Upper lobe of left lung (tissue), 6 donors: ENCODE results near the gene AMIGO2. TPM values are rescaled to one million over a fixed set of nuclear protein-coding genes. Genes with fewer than 3 reads are reported as not detected.

Experiments
- ATAC-seq, 2 donors: fragments of 200-7000 bp; cut with Tn5 transposase; one replicate each; pipeline ENCODE4 v1.9.1; 2022; ENCODE audit warnings: mild to moderate bottlenecking in 2 of 2, moderate library complexity in 2 of 2; ENCODE audit not compliant: low FRiP score in 2 of 2
- DNase-seq, 2 donors: peaks; one replicate each; pipeline ENCODE4 v3.0.0-alpha.2; 2019 to 2020
- H3K27ac ChIP-seq, 4 donors: fragments of 200-600 bp; sonication (generic); one replicate each; pipeline ENCODE4 v1.5.1; 2016 to 2019
- H3K27me3 ChIP-seq, 4 donors: fragments of 200-600 bp; sonication (generic); one replicate each; pipeline ENCODE4 v1.5.1; 2017 to 2019
- H3K36me3 ChIP-seq, 4 donors: fragments of 200-600 bp; sonication (generic); one replicate each; pipeline ENCODE4 v1.5.1; 2016 to 2019
- H3K4me1 ChIP-seq, 4 donors: fragments of 200-600 bp; sonication (generic); one replicate each; pipeline ENCODE4 v1.5.1; 2018 to 2019
- H3K4me3 ChIP-seq, 4 donors: fragments of 200-600 bp; sonication (generic); one replicate each; pipeline ENCODE4 v1.5.1; 2017 to 2019; ENCODE audit warnings: mild to moderate bottlenecking in 2 of 4, moderate library complexity in 1 of 4
- H3K9me3 ChIP-seq, 4 donors: fragments of 200-600 bp; sonication (generic); one replicate each; pipeline ENCODE4 v1.5.1; 2018 to 2019
- CTCF ChIP-seq, 6 experiments: fragments of 450-650 bp in 4 of 6; fragments of 200-600 bp in 2 of 6; sonication (generic) in 2 of 6; IDR thresholded peaks; one replicate each; pipeline ENCODE4 v1.5.1; 2016 to 2019; ENCODE audit warnings: antibody characterized with exemption in 6 of 6
- EP300 ChIP-seq, 4 donors: sonication (generic); formaldehyde crosslinking; IDR thresholded peaks; one replicate each; pipeline ENCODE4 v1.5.1; 2017; ENCODE audit warnings: antibody characterized with exemption in 4 of 4, control low read depth in 2 of 4
- POLR2A ChIP-seq, 4 donors: fragments of 450-650 bp; IDR thresholded peaks; one replicate each; pipeline ENCODE4 v1.5.1; 2016 to 2017; ENCODE audit warnings: antibody characterized with exemption in 4 of 4, mild to moderate bottlenecking in 2 of 4
- POLR2AphosphoS5 ChIP-seq, 2 donors: sonication (generic); formaldehyde crosslinking; IDR thresholded peaks; one replicate each; pipeline ENCODE4 v1.5.1; 2017; ENCODE audit warnings: antibody characterized with exemption in 2 of 2
- WGBS, 2 donors: methylation state at CpG; one replicate each; pipeline ENCODE4 v1.1.5; 2017 to 2018; 5-methylcytosine and 5-hydroxymethylcytosine counted together
- total RNA-seq, 6 donors: library from RNA; depleted of rRNA in 4 of 6; stranded (reverse); fragments of >200 nt in 4 of 6; gene quantifications; one replicate each; pipeline versions ENCODE4 v1.1.0 to v1.2.1, GENCODE V29; 2016 to 2021
- donor health status: DM: no; HTN: no; CAD: no; lungs with moderate emphysema.
- donor health status: DM: no; HTN: yes; CAD: no; lungs with severe emphysema.

Gene AMIGO2
- total RNA-seq, 6 donors from 2014 or later = 16.8 to 27.0 (median 22.2) TPM

DNA sequence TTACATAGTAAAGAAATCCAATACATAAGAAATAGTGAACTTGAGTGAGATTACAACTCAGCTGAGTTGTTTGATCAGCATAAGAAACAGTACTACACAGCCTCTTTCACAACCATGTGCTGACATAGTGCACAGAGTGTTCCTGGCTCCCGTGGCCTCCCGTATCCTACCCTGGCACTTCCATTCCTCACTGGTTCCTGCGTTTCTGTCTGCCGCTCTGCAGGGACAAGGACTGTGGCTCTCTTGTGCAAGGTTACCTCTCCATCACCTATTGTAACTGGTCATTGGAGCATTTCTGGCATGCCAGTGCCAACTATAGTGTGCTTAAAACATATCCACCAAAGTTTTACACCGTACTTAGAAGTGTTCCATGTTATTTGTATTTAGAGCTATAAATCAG lies 46.7 kb downstream of the AMIGO2 start:
- no peaks in the 10 kb centered on the region for H3K9me3 ChIP-seq
- 43 to 46% methylated on average over 5 of the region's 5 CpGs for WGBS, 2 donors
- H3K27ac ChIP-seq = peak overlapping the region in 1 of 4 donors; percentile 0
- peak in 1 of 4 donors; percentile 24 for TF ChIP-seq POLR2A (IDR thresholded peaks at IDR 0.05)
- TF ChIP-seq EP300 (IDR thresholded peaks at IDR 0.05) = peak in 1 of 4 donors; percentile 63
- no peak for TF ChIP-seq POLR2AphosphoS5 (IDR thresholded peaks at IDR 0.05)
- no peak for TF ChIP-seq CTCF (IDR thresholded peaks at IDR 0.05)
- ATAC-seq (peak; percentile 76 to 87), DNase-seq (peak in 1 of 2 donors; percentile 83)
- no peak overlapping the region for H3K4me3 ChIP-seq
- peaks cover 3 to 10% (median 8%) of the 10 kb centered on the region in 4 donors for H3K4me1 ChIP-seq
- no peaks in the 10 kb centered on the region for H3K27me3 ChIP-seq
- H3K36me3 ChIP-seq = no peaks in the 10 kb centered on the region

- H3K9me3 ChIP-seq = no peaks in the 10 kb centered on the region
- peaks cover 3 to 10% (median 8%) of the 10 kb centered on the region in 4 donors for H3K4me1 ChIP-seq
- H3K27me3 ChIP-seq = no peaks in the 10 kb centered on the region
- WGBS, 2 donors = 0 to 3% methylated on average over 1 of the region's 1 CpG
- no peaks in the 10 kb centered on the region for H3K36me3 ChIP-seq
- ATAC-seq (peak in 1 of 2 donors; percentile 85), DNase-seq (no peak)
- H3K27ac ChIP-seq = no peak overlapping the region
- H3K4me3 ChIP-seq = no peak overlapping the region
- TF ChIP-seq CTCF (IDR thresholded peaks at IDR 0.05) (peak in 5 of 6 experiments; percentile 34 to 65 (median 58)), POLR2A (IDR thresholded peaks at IDR 0.05) (no peak)
These were observed 47.1 kb downstream of the AMIGO2 start for GRCh38 chr12:47032644-47033043.

DNA sequence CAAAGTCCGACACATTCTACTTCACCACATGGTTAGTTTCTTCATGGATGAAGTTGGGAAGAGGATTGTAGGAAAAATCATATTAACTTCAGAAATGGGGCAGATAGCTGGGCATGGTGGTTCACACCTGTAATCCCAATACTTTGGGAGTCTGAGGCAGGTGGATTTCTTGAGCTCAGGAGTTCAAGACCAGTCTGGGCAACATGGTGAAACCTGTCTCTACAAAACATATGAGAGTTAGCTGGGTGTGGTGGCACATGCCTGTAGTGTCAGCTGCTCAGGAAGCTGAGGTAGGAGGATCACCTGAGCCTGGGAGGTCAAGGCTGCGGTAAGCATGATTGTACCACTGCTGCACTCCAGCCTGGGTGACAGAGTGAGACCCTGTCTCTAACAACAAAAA lies 49.9 kb downstream of the AMIGO2 start:
- H3K9me3 ChIP-seq = no peaks in the 10 kb centered on the region
- H3K27me3 ChIP-seq = no peaks in the 10 kb centered on the region
- H3K4me3 ChIP-seq = no peak overlapping the region
- peaks cover 3 to 10% (median 8%) of the 10 kb centered on the region in 4 donors for H3K4me1 ChIP-seq
- DNase-seq (no peak), ATAC-seq (no peak)
- H3K36me3 ChIP-seq = no peaks in the 10 kb centered on the region
- TF ChIP-seq CTCF (IDR thresholded peaks at IDR 0.05) = no peak
- no peak for TF ChIP-seq POLR2A (IDR thresholded peaks at IDR 0.05)
- no peak for TF ChIP-seq EP300 (IDR thresholded peaks at IDR 0.05)
- no peak for TF ChIP-seq POLR2AphosphoS5 (IDR thresholded peaks at IDR 0.05)
- 94 to 98% methylated on average over 2 of the region's 2 CpGs for WGBS, 2 donors
- no peak overlapping the region for H3K27ac ChIP-seq

DNA sequence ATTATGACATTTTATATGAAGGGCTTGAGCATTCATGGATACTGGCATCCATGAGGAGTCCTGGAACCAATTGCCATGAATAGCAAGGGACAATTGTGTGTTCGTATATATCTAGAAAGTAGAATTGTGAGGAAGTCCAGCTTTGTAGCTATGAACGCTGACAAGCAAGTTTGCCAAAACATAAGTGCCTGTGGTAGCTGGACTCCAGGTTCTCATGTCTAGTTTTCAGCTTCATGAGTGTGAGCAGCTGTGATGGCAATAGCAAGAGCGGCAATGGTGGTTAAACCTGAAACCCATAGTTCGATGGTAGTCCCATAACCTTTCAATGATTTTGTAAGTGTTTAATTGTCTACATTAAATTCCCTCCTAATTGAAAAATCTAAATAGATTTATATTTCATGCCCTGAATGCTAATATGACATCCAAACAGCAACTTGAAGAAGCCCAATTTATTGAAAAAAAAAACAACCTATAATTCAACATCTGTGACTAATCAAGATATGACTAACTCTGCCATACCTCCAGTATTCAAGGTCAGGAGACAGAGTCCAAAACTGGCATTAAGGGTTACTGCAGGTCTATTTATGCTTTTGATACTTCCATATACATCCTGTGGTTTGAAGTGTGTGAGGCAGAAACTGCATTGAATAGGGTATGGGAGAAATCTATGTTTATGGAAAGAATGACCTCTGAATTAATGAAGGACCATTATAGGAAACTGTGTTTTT lies 50.6 kb downstream of the AMIGO2 start:
- ATAC-seq = no peak
- H3K36me3 ChIP-seq = no peaks in the 10 kb centered on the region
- no peak overlapping the region for H3K4me3 ChIP-seq
- peaks cover 3 to 10% (median 8%) of the 10 kb centered on the region in 4 donors for H3K4me1 ChIP-seq
- no peaks in the 10 kb centered on the region for H3K27me3 ChIP-seq
- no peak overlapping the region for H3K27ac ChIP-seq
- no peaks in the 10 kb centered on the region for H3K9me3 ChIP-seq
- WGBS, 2 donors = 68 to 81% methylated on average over 4 of the region's 4 CpGs
- no peak for DNase-seq
- TF ChIP-seq CTCF (IDR thresholded peaks at IDR 0.05) (no peak), POLR2A (IDR thresholded peaks at IDR 0.05) (no peak), EP300 (IDR thresholded peaks at IDR 0.05) (no peak), POLR2AphosphoS5 (IDR thresholded peaks at IDR 0.05) (no peak)

GRCh38 chr12:47028186-47028585 lies 51.6 kb downstream of the AMIGO2 start:
- WGBS, 2 donors = 69 to 80% methylated on average over 5 of the region's 5 CpGs
- H3K4me3 ChIP-seq = no peak overlapping the region
- no peak overlapping the region for H3K27ac ChIP-seq
- H3K36me3 ChIP-seq = no peaks in the 10 kb centered on the region
- TF ChIP-seq EP300 (IDR thresholded peaks at IDR 0.05) = no peak
- no peak for TF ChIP-seq POLR2A (IDR thresholded peaks at IDR 0.05)
- no peak for TF ChIP-seq POLR2AphosphoS5 (IDR thresholded peaks at IDR 0.05)
- no peak for TF ChIP-seq CTCF (IDR thresholded peaks at IDR 0.05)
- peaks cover 0 to 7% (median 5%) of the 10 kb centered on the region in 4 donors for H3K4me1 ChIP-seq
- DNase-seq (no peak), ATAC-seq (no peak)
- no peaks in the 10 kb centered on the region for H3K27me3 ChIP-seq
- H3K9me3 ChIP-seq = no peaks in the 10 kb centered on the region
